ENCODE data around the gene FLT4.

The FLT4 gene

DNA sequence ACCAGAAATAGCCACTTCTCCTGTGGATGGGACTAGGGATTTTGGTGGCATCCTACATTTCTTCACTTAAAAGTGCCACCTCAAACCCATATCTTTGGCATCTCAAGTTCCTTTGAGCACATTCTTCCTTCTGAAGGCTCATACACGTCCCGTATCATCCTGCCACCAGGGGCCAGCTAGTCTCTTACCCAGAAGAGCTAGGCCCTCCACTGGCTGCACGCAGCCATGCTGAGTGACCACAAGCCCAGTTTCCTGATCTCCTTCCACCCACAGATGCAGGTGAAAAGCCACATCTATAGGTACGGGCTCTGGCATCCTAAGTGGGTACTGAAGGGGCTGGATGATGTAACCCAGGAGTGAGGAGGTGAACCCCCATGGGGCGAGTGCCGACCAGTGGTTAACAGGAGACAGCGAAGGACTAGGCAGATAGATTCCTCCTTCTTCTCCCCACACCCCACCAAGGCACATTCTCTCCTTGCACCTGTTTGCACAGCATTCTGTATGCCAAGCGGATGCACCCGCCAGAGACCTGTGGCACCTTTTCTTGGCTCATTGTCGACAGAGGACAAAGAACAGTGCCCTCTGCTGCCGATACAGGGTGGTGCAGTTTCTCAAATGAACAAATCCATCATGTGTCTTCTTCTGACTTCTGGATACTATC lies 43.7 kb downstream of the FLT4 start:
- peak; percentile 43 for ATAC-seq
- peak; percentile 70 for DNase-seq

DNA sequence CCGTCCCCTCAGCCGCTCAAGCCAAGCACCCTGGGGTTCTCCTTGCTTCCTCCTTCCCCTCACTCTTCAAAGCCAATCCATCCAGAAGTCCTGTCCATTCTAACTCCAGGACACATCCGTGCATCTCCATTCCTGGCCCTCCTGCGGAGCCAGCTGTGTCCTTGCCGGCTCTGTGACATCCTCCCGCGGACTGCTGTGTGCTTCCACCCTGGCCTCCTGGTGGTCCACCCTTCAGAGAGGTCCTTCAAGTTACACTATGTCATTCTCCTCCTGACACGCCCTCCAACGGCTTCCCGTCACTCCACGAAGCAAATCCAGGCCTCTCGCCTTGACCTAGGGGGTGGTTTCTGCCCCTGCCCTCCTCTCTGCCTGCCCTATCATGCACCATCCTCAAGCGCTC lies 45.1 kb downstream of the FLT4 start:
- ATAC-seq: no peak

DNA sequence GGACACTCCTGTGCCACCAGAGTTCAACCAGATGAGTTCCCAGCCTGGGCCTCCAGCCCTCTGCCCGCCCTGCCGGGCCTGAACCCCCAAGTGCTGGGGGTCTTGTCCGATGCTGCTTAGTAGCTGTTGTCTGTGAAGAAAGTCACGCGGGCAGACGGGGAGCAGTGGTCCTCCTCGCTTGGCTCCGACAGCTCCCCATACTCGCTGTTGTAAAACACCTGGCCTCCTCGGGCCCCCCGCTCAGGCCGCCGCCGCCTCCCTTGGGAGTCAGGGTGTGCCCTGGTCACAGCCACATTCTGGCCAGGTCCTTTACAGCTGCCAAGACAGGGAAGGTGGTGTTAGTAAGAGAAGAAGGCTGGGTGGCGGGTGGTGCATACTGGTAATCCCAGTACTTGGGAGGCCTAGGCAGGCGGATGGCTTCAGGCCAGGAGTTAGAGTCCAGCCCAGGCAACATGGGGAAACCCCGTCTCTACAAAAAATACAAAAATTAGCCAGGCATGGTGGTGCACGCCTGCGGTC lies 46.3 kb downstream of the FLT4 start:
- DNase-seq (no peak), ATAC-seq (no peak)

More for the DNA sequence above, 45.1 kb downstream of the FLT4 start:
- no peak for DNase-seq

DNA sequence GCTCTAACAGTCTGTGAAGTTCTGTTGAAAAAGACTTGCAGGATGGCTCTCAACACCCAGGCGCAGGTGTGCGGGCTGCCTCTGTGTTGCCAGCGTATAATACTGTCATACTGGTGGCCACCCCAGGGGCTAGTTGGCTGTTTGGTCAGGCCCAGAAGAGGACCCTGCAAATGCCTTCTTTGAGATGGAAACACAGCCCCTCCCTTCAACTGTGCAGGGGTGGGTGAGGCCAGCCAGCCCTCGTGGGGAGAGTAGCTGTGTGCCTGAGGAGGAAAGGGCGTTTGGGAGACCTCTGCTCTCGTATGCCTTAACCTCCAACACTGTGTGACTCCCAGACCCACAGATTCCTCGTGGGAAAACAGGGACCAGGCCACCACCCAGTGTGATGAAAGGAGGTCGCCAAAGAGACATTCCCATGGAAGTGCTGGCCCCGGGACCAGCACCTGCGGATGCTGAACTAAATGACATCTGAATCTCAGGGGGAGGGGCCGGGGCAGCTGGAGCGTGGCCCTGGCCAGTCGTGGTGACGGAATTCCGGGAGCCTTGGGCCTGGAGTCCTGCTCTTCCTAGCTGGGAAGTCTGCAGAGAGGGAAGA lies 46.8 kb downstream of the FLT4 start:
- no peak for ATAC-seq
- DNase-seq: no peak

- ATAC-seq: no peak
- no peak for DNase-seq
Measured at GRCh38 chr5:180601591-180602480, 47.6 kb downstream of the FLT4 start.

- no peak for ATAC-seq
- DNase-seq: no peak
Measured at GRCh38 chr5:180600554-180601041, 48.8 kb downstream of the FLT4 start.

DNA sequence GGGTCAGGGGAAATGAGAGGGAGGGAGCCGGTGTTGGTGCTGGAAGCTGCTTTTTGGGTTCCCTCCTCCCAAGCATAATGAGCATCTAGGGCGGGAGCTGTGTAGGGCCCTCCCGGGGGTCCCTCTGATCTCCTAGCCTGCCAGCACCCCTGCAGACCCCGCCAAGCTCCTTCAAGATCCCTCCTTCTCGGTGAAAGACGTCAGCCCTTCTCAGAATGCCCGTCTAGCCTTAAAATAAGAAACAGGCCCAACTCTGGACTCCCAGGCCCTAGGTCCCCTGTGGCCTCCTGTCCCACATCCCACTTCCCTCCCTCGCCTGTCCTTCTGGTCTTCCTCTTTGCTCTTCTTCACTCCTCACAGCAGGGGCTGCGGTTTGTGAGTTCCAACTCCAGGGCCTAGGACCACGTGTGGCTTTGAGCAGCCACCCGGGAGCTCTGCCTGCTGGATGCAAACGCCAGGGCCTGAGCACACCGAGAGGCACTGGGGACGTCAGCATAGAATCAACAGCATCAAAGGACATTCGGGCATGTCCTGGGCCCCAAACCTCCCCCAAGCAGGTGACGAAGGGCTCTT lies 49.3 kb downstream of the FLT4 start:
- DNase-seq (no peak), ATAC-seq (no peak)

DNA sequence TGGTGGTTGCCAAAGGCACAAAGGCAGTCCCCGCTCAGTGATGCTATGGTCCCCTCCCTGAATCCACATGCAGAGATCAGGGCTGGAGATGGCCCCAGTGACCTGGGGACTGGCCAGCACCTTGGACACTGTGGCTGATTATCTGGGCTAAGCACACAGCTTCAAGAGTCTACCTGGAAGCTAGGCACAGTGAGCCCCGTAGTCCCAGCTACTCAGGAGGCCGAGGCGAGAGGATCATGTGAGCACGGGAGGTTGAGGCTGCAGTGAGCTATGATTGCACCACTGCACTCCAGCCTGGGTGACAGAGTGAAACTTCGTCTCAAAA lies 49.8 kb downstream of the FLT4 start:
- ATAC-seq (no peak), DNase-seq (no peak)

GRCh38 chr5:180598797-180599589 lies 50.4 kb downstream of the FLT4 start:
- DNase-seq (no peak), ATAC-seq (no peak)

- ATAC-seq: no peak
- no peak for DNase-seq
Measured at GRCh38 chr5:180598316-180598701, 51.1 kb downstream of the FLT4 start.

GRCh38 chr5:180596668-180597231 lies 52.6 kb downstream of the FLT4 start:
- no peak for ATAC-seq

DNA sequence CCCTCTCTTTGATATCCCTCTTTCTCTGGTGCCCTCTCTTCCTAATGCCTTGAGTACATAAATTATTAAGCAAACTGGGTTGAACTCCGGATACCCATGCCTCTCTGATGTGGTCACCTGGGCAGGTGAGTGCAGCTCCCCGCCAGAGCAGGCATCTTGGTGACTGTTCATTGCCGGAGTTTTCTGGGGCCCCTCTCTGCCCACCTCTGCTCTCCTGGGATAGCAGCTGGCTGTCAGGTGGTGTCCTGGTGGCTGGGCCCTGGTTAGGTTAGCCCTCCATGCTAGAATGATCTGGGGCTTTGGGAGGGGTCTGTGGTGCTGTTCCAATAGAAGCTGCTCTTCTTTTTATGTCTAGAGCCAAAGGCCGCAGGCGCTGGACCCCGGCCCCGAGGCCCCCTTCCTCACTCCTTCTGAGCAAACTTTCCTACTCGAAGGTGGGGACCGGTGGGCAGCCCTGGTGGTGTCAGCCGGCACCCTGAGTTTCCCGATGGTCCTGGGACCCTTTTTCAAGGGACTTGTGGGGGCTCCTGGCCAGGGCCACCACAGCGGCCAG lies 53.2 kb downstream of the FLT4 start:
- DNase-seq: no peak
- no peak for ATAC-seq

More at GRCh38 chr5:180596668-180597231, 52.6 kb downstream of the FLT4 start:
- no peak for DNase-seq

GRCh38 chr5:180595381-180596114 lies 53.9 kb downstream of the FLT4 start:
- no peak for DNase-seq
- ATAC-seq: no peak

DNA sequence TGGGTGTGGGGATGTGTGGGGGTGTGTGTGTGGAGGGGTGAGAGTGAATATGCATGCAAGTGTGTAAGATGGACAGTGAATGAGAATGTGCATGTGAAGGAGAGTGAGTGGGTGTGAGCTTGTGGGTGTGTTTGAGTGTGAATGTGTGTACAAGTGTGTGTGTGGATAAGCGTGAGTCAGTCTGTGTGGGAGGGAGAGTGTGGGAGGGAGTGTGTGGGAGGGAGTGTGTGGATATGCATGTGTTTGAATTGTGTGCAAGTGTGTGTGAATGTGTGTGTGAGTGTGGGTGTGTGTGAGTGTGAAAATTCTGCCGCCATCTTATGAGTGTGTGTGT lies 54.4 kb downstream of the FLT4 start:
- DNase-seq: no peak
- no peak for ATAC-seq

DNA sequence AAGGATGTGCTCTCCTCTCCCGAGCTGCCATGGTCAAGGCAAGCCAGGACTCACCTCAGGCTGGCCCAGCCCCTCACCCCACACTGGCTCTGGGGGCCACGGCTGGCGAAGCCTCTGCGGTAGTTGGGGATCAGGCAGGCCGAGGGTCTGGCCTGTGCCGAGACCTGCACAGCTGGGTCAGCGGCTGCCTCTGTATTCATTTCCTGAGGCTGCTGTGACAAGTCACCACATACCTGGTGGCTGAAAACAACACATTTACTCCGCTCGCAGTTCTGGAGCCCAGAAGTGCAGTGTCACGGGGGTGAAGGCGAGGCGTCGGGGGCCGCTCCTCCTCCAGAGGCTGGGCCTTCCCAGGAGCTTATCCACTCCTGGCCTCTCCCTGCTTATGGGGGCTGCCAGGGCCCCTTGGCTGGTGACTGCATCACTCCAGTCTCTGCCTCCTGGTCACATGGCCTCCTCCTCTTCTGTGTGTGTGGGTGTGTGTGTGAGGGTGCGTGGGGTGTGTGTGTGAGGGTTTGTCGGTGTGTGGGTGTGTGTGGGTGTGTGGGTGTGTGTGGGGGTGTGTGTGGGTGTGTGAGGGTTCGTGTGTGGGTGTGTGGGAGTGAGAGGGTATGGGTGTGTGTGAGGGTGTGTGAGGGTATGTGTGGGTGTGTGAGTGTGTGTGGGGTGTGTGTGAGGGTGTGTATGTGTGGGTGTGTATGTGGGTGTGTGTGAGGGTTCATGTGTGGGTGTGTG lies 54.9 kb downstream of the FLT4 start:
- DNase-seq (no peak), ATAC-seq (peak; percentile 29)

DNA sequence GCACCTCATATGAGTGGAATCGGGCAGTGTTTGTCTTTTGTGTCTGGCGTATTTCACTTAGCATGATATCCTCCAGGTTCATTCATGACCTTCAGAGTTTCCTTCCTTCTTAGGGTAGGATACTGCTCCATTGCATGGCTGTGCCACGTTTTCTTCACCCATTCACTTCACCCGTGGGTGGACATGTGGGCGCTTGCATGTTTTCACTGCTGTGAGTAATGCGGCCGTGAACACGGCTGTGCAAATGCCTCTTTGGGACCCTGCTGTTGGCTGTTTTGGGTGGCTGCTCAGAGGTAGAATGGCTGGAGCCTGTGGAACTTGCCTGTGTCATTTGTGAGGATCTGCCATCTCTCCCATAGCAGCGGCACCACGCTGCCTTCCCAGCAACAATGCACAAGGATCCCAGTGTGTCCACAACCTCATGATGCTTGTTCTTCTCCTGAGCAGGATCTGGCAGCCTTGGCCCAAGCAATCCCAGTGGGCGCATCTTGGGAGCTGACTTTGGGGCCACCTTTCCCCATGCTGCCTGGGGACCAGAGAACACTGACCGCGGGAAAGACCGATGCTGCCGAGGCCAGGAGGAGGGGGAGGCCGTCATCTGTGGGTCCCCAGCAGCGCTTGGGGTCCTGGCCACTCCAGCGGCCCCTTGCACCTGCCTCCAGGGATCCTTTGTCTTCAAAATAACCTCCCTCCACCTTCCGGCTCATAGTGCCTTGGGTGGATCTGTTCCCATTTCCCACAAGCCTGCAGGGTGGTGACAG lies 55.8 kb downstream of the FLT4 start:
- ATAC-seq (no peak), DNase-seq (no peak)

GRCh38 chr5:180592176-180592575 lies 57.2 kb downstream of the FLT4 start:
- ATAC-seq (no peak), DNase-seq (no peak)

DNA sequence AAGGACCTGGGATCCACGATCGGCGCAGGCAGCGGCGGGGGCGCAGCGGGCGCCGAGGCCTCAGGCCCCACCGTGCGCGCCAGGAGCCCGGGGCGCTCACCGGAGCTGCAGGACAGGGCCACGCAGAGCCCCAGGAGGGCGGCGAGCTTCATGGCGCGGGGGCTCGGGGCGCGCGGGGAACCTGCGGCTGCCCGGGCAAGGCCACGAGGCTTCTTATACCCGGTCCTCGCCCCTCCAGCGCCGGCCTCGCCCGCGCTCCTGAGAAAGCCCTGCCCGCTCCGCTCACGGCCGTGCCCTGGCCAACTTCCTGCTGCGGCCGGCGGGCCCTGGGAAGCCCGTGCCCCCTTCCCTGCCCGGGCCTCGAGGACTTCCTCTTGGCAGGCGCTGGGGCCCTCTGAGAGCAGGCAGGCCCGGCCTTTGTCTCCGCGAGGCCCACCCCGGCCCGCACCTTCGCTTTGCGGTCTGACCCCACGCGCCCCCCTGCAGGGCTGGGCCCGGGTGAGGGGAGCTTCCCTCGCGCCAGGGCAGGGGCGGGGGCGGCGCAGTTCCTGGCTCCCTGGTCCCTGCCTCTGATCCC lies 58.0 kb downstream of the FLT4 start, which contains the start of gene SCGB3A1:
TSS of gene SCGB3A1 (minus strand) at position 189 of the 577 bp plus-strand sequence. CDS start at position 152, 37 bp downstream.
- peak; percentile 15 for ATAC-seq
- DNase-seq: no peak

Data from stimulated activated naive CD8-positive, alpha-beta T cell treated with anti-CD3 and anti-CD28 coated beads, Interleukin-15, Interleukin-2, amounts not matched to agents 100 U/mL and 50 U/mL, for 24 hours (primary cell).